Tibial nerve (tissue), 4 donors: ENCODE measurements around the gene PLBD1.

Experiments used
- CTCF ChIP-seq, 5 experiments: fragments of 200-600 bp in 3 of 5; fragments of 450-650 bp in 2 of 5; sonication (generic) in 3 of 5; IDR thresholded peaks; one replicate each; pipeline ENCODE4 v1.5.1; 2016 to 2019; ENCODE audit warnings: antibody characterized with exemption in 5 of 5, mild to moderate bottlenecking in 3 of 5, moderate library complexity in 2 of 5
- EP300 ChIP-seq, 2 donors: sonication (generic); formaldehyde crosslinking; IDR thresholded peaks; one replicate each; pipeline ENCODE4 v1.6.1; 2017; ENCODE audit warnings: antibody characterized with exemption in 2 of 2, mild to moderate bottlenecking in 1 of 2
- POLR2A ChIP-seq, 2 donors: fragments of 450-650 bp; IDR thresholded peaks; one replicate each; pipeline ENCODE4 v1.6.1; 2017; ENCODE audit warnings: antibody characterized with exemption in 2 of 2, mild to moderate bottlenecking in 2 of 2, moderate library complexity in 2 of 2

- no peak for TF ChIP-seq CTCF (IDR thresholded peaks at IDR 0.05)
- TF ChIP-seq EP300 (IDR thresholded peaks at IDR 0.05): no peak
- TF ChIP-seq POLR2A (IDR thresholded peaks at IDR 0.05): no peak
These were observed 9.7 kb downstream of the PLBD1 start for GRCh38 chr12:14557966-14558365.
